SK-N-SH treated with all-trans-retinoic acid at 6 μM for 48 hours (cell line): ENCODE data around the gene KRT1.

Experiments
- BACH2 ChIP-seq: fragments of 250-450 bp; sonication (Bioruptor Pico); IDR thresholded peaks from 2 replicates; pipeline ENCODE4 v1.9.0; 2021; ENCODE audit warnings: mild to moderate bottlenecking, borderline replicate concordance
- ISL1 ChIP-seq: fragments of 250-450 bp; sonication (Bioruptor Pico); IDR thresholded peaks from 2 replicates; pipeline ENCODE4 v2.1.2; 2022; ENCODE audit warnings: mild to moderate bottlenecking, moderate library complexity
- RARB ChIP-seq: fragments of 250-450 bp; sonication (Bioruptor Pico); IDR thresholded peaks from 2 replicates; pipeline ENCODE4 v1.8.0; 2021; ENCODE audit warnings: mild to moderate bottlenecking, moderate library complexity
- ZFP30 ChIP-seq: fragments of 450-650 bp; formaldehyde crosslinking; IDR thresholded peaks from 2 replicates; pipeline ENCODE4 v1.5.0; 2022; ENCODE audit warnings: mild to moderate bottlenecking, moderate library complexity
- TF ChIP-seq, protein P1 (sequence below): fragments of 250-450 bp; sonication (Bioruptor Pico); IDR thresholded peaks from 2 replicates; pipeline ENCODE4 v1.5.1; 2021; ENCODE audit warnings: mild to moderate bottlenecking, moderate library complexity
- TF ChIP-seq, protein P2 (sequence below): fragments of 250-450 bp; sonication (Bioruptor Pico); IDR thresholded peaks from 2 replicates; pipeline ENCODE4 v1.8.0; 2020; ENCODE audit warnings: mild to moderate bottlenecking, moderate library complexity, borderline replicate concordance

DNA sequence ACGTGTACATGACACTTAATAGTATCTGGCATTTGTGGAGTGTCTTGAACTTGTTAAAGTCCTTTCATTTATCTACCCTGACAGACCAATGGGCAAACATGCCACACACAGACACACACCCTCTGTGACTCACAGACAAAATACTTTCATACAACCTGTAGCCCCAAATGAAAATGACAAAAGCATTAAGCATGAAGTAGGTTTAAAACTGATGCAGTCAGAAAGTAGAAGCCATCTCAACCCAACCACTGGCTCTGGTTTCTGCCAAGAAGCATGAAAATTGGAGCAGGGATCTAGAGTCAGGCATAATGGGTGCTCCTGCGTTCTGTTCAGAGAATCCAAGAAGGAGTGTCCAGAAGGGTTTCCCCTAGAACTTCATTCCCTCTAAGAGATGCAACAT is 46.2 kb upstream of the KRT1 start:
- TF ChIP-seq ZFP30 (CRISPR knock-in tag) (no peak), RARB (CRISPR knock-in tag) (no peak), ISL1 (no peak), BACH2 (no peak)
- TF ChIP-seq, protein P1, sequence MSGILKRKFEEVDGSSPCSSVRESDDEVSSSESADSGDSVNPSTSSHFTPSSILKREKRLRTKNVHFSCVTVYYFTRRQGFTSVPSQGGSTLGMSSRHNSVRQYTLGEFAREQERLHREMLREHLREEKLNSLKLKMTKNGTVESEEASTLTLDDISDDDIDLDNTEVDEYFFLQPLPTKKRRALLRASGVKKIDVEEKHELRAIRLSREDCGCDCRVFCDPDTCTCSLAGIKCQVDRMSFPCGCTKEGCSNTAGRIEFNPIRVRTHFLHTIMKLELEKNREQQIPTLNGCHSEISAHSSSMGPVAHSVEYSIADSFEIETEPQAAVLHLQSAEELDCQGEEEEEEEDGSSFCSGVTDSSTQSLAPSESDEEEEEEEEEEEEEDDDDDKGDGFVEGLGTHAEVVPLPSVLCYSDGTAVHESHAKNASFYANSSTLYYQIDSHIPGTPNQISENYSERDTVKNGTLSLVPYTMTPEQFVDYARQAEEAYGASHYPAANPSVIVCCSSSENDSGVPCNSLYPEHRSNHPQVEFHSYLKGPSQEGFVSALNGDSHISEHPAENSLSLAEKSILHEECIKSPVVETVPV (CRISPR knock-in tag) = no peak
- TF ChIP-seq, protein P2, sequence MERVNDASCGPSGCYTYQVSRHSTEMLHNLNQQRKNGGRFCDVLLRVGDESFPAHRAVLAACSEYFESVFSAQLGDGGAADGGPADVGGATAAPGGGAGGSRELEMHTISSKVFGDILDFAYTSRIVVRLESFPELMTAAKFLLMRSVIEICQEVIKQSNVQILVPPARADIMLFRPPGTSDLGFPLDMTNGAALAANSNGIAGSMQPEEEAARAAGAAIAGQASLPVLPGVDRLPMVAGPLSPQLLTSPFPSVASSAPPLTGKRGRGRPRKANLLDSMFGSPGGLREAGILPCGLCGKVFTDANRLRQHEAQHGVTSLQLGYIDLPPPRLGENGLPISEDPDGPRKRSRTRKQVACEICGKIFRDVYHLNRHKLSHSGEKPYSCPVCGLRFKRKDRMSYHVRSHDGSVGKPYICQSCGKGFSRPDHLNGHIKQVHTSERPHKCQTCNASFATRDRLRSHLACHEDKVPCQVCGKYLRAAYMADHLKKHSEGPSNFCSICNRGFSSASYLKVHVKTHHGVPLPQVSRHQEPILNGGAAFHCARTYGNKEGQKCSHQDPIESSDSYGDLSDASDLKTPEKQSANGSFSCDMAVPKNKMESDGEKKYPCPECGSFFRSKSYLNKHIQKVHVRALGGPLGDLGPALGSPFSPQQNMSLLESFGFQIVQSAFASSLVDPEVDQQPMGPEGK (CRISPR knock-in tag) = no peak
